GM10248 (cell line): ENCODE results near the gene ARHGEF17.

ENCODE experiments used
- CTCF ChIA-PET: fragments of 300-600 bp; sonication (Branson Sonifier 250); formaldehyde crosslinking; extraction: SDS; loops from one replicate; lab custom pipeline; 2021; ENCODE audit warnings: antibody characterized with exemption; lab: Yijun Ruan, JAX
- POLR2A ChIA-PET: fragments of 350-650 bp; sonication (Branson Sonifier 250); formaldehyde crosslinking; extraction: SDS; loops from one replicate; lab custom pipeline; 2020; ENCODE audit warnings: antibody characterized with exemption; lab: Yijun Ruan, JAX
- DNase-seq: peaks from one replicate; pipeline ENCODE4 v3.0.0; 2012; ENCODE audit errors: extremely low spot score
- CTCF ChIP-seq: IDR thresholded peaks from 2 replicates; pipeline ENCODE4 v1.5.1; 2012; ENCODE audit warnings: mild to moderate bottlenecking, low read depth; ENCODE audit errors: extremely low read depth, missing control alignments, control extremely low read depth

Gene ARHGEF17

GRCh38 chr11:73411031-73411430 is 103.0 kb downstream of the ARHGEF17 start:
- TF ChIP-seq CTCF = no peak
- DNase-seq = no peak
- CTCF ChIA-PET = interaction anchor here (0.9 to 3.1 kb wide), 3 partner anchors 59 to 250 kb away, joined by 3 to 13 read pairs (median 6); no protein-coding TSS in a partner anchor
- POLR2A ChIA-PET = no interaction called here

DNA sequence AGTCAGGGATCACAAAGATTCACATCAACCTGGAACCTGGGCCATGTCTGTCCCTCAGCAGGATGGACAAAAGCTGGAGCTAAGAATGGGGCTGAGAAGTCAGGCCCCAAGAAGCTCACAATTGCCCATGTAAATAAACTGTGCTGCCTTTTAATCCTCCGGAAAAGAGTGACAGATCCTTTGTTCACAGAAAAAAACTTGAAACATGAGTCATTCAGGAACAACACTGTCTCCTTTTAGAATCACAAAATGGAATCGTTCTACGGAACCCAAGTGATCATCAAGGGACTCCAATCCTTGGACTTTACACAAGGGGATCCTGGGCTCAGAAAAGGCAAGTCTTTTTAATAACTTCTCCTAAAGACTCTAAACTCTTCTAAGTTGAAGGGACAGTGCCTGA is 104.2 kb downstream of the ARHGEF17 start:
- ChIA-PET POLR2A (interaction anchor here (0.6 kb wide), 1 partner anchor 1005 kb away, joined by 3 read pairs; no protein-coding TSS in a partner anchor), CTCF (interaction anchor here (1.1 to 3.1 kb wide), 3 partner anchors 12 to 248 kb away, joined by 3 to 13 read pairs (median 4); no protein-coding TSS in a partner anchor)
- no peak for DNase-seq
- no peak for TF ChIP-seq CTCF

DNA sequence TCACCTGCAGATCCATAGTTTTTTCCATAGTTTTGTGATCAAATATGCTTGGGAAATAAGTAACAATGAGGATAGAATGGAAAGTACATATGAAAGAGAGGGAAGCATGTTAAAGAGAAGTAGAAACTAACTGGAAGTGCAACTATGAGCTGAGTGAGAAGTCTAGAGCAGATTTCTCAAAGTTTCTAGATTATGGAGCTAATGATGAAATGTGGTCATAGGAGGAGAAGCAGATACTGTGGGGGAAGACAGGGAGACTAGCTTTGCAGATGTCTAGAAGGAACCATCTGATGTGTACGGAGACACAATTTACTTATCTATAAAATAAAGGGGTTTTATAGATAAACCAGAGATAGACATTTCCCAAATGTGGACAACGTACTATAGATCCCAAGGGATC is 105.2 kb downstream of the ARHGEF17 start:
- CTCF ChIA-PET = interaction anchor here (0.6 to 2.9 kb wide), 5 partner anchors 16 to 248 kb away, joined by 3 to 11 read pairs (median 4); partner anchors contain the start of gene ARHGEF17

GRCh38 chr11:73414977-73415651 is 107.0 kb downstream of the ARHGEF17 start:
- DNase-seq = peak; percentile 36
- TF ChIP-seq CTCF = no peak
- ChIA-PET POLR2A (interaction anchor here (0.6 to 0.8 kb wide), 2 partner anchors 14 to 20 kb away, joined by 3 read pairs; no protein-coding TSS in a partner anchor), CTCF (interaction anchor here (0.6 to 2.9 kb wide), 15 partner anchors 8 to 246 kb away, joined by 3 to 17 read pairs (median 5); no protein-coding TSS in a partner anchor)

More for the DNA sequence above, 105.2 kb downstream of the ARHGEF17 start:
- POLR2A ChIA-PET = no interaction called here
- no peak for DNase-seq
- no peak for TF ChIP-seq CTCF

GRCh38 chr11:73415854-73416615 is 108.0 kb downstream of the ARHGEF17 start:
- TF ChIP-seq CTCF = no peak
- CTCF ChIA-PET = interaction anchor here (1.3 to 2.9 kb wide), 9 partner anchors 9 to 210 kb away, joined by 3 to 17 read pairs (median 6); no protein-coding TSS in a partner anchor
- DNase-seq = no peak
- POLR2A ChIA-PET = interaction anchor here (0.8 kb wide), 1 partner anchor 22 kb away, joined by 4 read pairs; no protein-coding TSS in a partner anchor

DNA sequence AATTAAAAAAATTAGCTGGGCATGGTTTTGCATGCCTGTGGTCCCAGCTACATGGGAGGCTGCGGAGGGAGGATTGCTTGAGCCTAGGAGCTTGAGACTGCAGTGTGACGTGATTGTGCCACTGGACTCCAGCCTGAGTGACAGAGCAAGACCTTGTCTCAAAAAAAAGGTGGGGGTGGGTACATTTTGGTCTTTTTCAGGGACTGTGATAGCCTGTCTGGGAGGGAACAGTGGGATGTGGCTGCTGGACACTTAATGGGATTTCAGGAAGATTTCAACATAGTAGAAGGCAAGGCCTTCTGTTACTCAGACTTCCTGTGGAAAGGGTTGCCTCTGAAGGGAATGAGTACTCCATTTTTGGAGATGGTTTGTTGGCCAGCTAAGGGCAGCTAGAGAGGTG is 108.7 kb downstream of the ARHGEF17 start:
- ChIA-PET POLR2A (no interaction called here), CTCF (interaction anchor here (0.9 to 1.6 kb wide), 2 partner anchors 65 to 95 kb away, joined by 3 read pairs; no protein-coding TSS in a partner anchor)
- DNase-seq = no peak
- no peak for TF ChIP-seq CTCF
